NCI-H526 treated with DMSO at 0.1 percent for 48 hours (cell line): ENCODE data around the gene CEND1.

Experiments
- DNase-seq: peaks from one replicate; lab custom pipeline; 2025; lab: John Stamatoyannopoulos, UW

Gene CEND1

DNA sequence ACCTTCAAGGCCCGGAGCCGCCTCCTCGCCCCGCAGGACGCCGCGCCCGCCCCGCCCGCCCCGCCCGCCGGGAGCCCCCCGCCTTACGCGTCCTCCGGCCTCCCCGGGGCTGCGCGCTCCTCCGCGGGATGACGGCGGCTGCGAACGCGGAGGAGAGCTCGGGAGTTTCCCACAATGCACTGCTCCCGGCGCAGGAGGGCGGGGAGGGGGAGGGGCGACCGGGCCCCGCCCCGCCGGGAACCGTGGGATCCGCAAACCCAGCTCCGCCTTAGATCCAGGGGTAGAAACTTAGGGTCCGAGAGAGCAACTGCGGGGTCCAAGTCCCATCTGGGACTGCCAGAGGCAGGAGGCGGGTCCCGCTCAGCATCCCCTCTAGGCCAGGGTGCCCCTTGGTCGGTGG lies at the start of gene CEND1:
CEND1 (minus strand) TSS at position 148 of the 400 bp plus-strand sequence. CDS start 1,514 bp downstream, outside the sequence.
- DNase-seq, result no peak

DNA sequence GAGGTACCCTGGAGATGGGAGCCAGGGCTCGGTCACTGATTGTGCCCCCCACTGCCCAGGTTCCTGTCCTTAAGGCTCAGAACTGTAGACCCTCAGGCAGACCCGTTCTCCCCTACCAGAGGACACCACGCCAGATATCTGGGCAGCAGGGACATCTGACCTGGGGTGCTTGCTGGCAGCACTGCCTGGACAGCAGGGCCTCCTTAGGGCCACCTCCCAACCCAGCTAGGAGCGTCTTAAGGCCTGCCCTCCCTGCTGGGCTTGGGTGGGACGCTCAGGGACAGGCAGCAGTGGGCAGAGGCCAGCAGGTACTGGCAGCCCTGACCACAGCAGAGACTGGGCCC lies 49.4 kb upstream of the CEND1 start:
- no peak for DNase-seq

DNA sequence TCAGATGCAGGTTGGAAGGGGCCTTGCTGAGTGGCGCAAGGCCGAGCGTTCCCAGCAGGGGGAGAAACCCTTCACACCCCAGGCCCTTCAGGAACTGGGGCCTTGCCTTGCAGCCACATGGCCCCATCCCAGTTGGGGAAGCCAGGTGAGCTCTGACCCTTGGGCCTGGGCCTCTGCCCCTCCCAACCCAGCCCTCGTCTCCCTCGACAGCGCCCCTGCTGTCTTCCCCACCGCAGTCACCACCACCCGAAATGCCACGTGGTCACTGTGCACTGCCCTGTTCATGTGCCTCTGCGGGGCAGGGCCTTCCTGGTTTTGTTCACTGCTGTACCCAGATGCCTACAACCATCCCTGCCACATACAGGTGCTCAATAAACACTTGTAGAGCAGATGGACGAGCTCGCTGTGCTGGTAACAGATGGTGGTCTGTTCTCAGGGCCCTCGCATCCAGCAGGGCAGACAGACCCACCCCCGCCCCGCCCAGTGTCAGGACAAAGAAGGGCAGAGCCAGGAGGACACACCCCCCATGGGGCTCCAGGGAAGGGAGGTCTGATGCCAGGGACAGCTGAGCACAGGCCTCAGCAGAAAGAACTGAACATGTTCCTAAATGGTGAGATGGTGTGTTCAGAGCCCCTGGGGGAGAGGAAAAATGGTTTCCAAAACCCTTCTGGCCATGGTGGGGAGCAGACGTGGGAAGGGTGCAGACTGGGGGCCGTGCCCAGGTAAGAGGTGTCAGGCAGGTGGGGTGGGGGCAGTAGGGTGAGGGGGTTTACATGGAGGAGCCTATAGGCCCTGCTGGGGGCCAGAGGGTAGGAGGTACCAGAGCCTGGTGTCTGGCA lies 48.8 kb upstream of the CEND1 start:
- no peak for DNase-seq

DNA sequence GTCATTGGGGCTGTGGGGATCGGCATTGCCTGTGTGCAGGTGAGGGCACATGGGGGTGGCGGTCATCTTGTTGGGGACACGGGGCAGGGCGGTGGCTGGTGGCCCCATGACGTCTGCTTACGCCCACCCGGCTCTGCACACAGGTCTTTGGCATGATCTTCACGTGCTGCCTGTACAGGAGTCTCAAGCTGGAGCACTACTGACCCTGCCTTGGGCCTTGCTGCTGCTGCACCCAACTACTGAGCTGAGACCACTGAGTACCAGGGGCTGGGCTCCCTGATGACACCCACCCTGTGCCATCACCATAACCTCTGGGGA lies 48.1 kb upstream of the CEND1 start:
- DNase-seq, result no peak

DNA sequence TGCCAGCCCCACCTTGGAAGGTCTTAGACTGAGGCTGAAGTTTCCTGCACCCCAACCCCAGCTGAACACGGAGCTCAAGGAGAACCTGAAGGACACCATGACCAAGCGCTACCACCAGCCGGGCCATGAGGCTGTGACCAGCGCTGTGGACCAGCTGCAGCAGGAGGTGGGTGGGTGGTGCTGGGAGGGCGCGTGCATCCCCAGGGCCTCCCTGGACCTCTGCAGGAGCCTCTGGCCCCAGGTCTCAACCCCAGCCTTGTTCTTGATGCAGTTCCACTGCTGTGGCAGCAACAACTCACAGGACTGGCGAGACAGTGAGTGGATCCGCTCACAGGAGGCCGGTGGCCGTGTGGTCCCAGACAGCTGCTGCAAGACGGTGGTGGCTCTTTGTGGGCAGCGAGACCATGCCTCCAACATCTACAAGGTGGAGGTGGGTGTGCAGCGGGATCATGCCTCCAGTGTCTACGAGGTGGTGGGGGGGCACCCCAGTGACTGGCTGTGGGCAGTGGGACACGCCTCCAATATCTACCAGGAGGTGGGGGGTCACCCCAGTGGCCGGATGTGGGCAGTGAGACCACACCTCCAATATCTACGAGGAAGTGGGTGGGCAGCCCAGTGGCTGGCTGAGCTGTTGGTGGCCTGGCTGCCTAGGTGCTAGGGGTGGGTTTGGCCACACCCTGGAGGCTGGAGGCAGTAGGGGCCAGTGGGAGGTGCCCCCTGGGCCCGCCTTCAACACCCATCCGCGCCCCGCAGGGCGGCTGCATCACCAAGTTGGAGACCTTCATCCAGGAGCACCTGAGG lies 47.5 kb upstream of the CEND1 start:
- no peak for DNase-seq

DNA sequence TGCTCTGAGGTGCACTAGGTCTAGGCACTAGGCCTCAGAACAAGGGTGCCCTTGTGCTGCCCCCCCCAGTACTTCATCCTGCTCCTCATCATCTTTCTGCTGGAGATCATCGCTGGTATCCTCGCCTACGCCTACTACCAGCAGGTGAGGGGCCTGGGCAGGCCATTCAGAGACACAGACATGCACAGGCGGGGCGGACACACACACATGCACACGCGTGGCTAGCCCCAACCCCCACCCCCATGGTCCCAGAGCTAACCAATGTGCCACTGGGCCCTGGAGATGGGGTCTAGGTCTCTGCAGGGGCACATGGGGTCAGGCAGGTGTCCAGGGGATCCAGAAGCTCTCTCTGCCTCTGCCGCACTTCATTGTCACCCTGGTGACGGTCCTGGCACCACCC lies 46.8 kb upstream of the CEND1 start:
- DNase-seq, result no peak

DNA sequence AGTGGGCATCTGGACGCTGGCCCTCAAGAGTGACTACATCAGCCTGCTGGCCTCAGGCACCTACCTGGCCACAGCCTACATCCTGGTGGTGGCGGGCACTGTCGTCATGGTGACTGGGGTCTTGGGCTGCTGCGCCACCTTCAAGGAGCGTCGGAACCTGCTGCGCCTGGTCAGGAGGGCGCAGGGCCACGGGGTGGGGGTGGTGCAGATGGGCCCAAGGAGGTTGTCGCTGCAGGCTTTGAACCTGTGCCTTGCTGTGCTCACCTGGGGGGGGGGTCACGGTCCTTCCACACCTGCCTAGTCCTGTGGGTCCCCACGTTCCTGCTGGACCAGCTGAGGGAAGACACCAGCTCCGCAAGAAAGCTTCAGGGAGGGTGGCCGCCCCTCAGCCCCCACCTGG lies 46.4 kb upstream of the CEND1 start:
- no peak for DNase-seq

DNA sequence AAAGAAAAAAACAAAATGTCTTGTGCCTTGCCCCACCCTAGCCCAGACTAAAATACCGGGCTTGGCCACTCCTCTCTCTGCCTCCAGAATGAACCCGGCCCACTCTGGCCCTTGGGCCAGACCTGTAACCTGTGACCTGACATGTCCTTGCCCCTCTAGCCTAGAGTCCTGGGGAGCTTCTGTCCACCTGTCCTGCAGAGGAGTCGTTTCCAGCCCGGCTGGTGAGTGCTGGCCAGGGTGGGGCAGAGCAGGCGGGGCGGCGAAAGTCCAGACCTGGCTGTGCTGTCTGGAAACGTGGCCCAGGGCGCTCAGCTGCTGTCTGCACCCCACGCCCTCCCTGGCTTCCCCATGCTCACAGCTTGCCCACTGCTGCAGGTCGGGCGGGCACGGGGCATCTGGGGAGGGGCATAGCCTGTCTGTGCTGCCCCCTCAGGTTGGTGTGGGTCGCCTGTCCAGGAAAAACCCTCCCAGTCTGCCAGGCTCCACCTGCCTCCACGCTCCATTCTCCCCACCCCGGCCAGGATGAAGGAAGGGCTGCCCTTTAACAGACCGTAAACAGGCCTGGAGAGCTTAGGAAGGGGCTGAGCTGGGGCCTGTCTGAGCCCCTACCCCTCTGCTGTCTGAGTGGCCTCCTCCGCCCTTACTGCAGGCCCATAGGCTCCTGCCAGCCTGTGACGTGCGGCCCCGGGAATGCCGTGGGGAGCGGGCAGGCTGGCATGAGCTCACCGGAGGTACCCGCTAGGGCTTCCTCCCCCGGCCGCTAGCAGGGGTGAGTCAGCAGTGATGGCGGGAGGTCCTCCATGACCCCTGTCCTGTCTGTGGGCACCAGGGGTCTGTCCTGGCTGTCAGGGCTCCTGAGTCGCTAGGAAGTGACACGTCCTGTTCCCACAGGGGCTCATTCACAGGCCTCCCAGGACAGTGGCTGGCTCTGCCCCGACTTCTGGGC lies 44.8 kb upstream of the CEND1 start:
- DNase-seq, result no peak

DNA sequence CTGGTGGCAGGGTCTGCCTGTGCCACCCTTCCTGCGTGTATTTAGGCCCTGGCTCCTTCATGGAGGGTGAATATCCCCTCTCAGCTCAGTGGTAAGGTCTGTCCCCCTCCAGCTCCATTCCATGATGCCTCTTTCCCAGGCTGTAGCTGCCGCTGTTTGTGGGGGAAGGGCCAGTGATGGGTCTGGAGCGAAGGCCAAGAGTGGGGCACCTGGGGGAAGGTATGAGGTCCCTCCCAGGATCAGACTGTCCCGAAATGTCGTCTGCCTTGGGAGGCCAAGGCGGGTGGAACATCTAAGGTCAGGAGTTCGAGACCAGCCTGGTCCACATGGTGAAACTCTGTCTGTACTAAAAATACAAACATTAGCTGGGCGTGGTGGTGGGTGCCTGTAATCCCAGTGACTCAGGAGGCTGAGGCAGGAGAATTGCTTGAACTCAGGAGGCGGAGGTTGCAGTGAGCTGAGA lies 44.0 kb upstream of the CEND1 start:
- DNase-seq, result no peak

DNA sequence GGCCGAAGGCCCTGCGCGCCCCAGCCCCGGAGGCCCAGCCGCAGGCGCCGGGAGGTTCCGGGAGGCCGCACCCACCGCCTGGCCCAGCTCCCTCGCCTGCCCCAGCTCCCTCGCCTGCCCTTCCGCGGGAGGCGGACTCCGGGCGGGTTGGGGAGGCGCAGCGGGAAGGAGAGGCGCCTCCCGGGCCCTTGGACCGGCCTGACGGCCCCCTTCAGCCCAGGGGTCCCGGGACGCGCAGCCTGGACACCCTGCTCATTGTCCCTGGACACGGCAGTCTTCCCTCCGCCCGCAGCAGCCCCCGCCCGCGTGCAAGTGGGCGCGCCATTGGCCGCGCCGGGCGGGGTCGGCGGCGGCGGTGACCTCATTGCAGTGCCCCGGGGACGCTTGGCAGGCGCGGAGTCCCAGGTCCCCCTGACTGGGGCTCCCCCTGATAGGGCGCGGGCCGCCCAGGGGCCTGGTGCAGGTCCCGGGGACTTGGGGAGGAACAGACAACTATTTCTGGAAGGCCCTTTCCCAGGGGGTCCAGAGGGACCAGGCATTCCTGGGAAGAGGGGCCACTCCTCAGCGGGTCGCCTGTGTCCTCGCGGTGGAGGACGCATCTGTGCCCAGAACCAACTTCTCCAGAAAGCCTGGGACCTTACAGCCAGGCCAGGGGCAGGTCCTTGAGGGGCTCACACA lies 43.4 kb upstream of the CEND1 start:
- no peak for DNase-seq

DNA sequence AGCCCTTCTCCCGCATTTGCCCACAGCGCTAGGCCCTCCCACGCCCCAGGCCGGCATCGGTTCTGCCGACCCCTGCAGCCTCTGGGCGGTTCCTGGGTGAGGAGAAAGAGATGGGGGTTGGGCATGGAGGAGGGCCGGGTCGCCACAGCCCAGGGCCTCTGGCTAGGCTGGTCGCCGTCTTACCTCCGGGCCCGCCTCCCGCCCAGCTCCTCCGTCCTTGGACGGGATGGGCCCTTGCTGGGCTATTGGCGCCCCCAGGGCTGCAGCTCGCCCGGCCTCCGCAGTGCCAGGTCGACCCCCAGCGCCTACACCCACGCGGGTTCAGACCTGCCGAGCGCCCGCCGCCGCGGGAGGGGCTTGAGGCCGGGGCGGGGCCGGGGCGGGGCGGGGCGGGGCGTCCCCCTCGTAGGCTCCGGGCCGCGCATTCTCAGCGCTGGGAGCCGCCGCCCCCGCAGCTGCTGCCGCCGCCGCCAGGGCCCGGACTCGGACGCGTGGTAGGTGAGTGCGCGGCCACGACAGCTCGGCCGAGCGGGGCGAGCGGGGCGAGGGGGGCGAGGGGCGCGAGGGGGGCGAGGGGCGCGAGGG lies 42.7 kb upstream of the CEND1 start, which contains the start of gene CD151:
CD151 (plus strand) TSS at position 424 of the 585 bp plus-strand sequence. CDS start 3,118 bp downstream, outside the sequence.
- DNase-seq, result peak; percentile 42

DNA sequence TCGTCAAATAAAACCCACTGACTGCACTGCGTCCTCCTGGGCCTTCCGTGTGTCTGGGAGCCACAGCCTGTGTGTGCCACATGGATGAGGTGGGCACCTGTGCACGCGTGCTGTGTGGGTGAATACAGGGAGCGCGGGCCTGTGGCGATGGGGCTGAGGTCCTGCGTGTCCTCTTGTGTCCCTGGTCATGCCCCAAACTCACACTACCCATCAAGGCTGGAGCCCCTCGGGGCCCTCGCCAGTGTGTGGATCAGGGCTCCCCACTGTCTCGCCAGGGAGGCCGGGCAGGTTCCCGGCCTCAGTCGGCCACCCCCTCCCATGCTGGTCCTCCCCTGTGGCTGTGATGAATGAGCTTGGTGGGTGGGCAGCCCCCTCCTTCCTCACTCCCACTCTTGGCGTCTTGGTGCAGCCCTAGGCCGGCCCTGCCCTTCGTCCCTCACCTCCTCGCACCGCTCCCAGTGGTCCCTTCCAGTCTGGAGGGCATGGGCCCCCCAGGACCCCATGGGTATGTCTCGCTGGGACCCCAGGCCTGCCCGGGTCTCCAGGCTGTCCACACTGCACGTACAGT lies 42.2 kb upstream of the CEND1 start:
- no peak for DNase-seq

DNA sequence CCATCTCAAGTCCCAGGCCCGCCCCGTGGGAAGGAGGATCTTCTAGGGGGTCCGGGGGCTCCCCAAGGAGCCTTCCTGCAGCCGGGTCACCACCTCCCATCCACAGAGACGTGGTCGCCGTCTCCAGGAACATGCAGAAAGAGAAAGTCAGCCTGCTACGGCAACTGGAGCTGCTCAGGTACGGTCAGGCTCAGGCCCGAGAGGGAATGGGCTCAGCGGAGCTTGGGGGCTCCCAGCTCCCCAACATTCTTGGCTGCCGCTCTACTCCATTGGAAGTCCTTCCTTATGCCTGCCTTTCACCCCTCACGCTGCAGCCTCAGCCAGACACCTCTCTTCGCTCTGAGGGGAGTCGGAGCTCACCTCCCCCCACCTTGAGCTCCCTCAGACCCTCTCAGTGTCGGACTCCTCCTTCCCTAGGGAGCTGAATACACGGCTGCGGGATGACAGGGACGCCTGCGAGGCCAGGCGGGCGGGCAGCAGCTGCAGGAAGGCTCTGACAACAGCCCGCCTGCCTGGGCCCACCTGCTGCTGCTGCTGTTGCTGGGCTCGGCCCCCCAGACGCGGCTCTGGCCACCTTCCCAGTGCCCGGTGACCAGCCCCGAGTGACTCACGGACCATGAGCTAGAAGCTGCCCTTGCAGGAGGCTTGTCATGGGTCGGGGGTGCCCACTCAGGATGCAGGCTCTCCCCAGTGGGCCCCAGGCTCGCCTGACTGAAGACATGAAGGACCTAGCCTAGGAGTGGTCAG lies 41.4 kb upstream of the CEND1 start:
- DNase-seq, result no peak

DNA sequence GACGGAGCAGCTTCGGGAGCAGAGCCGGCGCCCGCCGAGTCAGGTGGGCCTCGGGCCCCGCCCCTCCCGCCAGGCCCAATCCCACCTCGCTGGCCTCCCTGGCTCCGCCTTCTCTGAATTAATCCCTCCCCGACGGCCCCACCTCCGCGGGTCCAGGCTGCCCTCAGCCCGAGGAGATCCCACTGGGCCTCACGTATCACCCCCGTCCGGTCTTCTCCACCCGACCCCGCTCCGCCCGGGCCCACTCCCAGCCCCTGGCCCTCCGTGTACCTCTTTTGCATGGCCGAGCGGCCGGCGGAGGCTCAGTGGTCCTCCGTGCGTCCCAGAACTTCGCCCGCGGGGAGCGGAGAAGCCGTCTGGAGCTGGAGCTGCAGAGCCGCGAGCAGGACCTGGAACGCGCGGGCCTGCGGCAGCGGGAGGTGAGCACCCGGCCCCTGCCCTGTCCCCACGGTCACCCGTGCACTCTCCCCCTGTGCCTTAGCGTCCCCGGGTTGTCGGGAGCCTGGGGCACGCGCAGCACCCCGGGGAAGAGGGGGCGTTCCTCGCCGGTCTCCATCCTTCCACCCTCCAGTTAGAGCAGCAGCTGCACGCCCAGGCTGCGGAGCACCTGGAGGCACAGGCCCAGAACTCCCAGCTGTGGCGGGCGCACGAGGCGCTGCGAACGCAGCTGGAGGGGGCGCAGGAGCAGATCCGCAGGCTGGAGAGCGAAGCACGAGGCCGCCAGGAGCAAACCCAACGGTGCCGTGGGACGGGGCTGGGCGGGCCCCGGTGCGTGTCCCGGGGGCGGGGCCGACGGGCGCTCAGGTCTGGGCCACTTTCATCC lies 40.6 kb upstream of the CEND1 start:
- DNase-seq, result peak; percentile 76

DNA sequence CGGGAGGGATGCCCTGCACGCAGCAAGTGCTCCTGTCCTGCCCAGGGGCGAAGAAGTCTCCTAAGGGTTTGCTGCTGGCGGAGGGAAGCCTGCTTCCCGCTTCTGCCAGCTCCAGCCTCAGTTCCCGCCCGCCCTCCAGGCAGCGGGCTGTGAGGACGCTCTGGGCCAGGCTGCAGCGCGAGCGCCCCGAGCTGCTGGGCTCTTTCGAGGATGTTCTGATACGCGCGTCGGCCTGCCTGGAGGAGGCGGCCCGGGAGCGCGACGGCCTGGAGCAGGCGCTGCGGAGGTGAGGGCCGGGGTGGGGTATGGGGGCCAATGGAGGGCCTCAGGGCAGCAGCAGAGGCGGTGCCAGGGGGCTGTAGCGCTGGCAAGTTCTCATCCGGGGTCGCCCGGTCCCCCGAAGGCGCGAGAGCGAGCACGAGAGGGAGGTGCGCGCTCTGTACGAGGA lies 40.0 kb upstream of the CEND1 start:
- DNase-seq, result no peak

DNA sequence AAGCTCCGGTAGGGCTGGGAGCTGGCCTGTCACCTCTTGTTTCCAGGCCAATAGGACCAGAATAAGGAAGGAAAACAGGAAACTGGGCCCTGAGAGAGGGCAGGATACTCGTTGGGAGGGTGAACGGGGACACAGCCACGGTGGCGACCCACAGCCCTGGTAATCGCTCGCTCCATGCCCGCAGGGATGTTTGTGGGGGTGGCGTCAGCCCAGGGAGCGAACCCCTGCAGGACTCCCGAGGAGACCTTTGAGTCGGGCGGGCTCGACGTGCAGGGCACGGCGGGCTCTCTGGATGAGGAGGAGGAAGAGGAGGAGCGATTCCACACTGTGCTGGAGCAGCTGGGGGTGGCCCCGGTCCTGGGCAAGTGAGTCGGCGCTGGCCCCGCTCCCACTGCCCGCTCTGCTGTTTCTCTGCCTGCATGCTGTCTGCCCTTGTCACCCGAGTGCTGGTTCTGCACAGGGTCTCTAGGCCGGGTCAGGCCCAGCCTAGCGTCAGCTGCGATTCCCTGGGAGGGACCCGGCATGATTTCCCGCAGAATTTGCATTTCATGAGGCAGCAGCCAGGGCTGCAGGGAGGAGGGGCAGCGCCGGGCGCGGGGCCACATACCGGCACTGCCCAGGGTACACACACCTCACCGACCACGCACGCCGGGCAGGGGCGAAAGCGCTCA lies 39.4 kb upstream of the CEND1 start:
- DNase-seq, result peak; percentile 82

DNA sequence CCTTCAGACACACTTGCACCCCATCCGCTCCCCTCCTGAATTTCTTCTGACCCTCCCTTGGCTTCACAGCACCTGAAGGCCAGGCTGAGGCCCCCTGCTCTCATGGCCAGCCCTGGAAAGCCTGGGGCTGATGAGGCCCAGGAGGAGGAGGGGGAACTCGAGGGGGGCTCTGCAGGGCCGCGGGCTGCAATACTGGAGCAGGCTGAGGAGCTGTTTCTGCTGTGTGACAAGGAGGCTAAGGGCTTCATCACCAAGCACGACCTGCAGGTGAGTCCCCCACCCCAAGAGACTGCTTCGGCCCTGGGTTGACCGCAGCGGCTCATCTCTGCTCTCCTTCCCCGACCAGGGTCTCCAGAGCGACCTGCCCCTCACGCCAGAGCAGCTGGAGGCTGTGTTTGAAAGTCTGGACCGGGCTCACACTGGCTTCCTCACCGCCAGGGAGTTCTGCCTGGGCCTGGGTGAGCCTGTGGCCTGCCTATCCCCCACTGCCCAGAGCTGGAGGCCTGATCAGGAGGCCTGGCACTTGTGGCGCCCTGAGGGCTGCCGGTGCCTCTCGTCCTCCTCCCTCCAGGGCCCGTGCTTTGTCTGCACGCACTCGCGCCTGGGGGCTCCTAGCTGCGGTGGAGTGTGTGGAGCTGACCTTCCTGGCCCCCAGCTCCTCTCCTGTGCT lies 38.8 kb upstream of the CEND1 start:
- DNase-seq, result no peak

DNA sequence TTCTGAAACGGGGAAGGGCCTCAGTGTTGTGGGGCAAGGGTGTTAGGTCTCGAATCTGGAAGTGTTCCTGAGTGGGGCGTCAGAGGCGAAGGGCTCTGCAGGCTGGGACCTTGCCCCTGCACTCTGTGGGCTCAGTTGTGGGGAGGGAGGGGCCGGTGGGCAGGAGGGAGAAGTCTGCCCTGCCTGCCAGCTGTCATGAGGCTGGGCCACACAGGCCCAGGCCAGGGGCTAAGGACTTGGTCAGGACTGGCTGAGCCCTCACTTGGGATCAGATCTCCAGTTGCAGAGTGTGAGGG lies 38.0 kb upstream of the CEND1 start, which contains the start of gene CRACR2B:
CRACR2B (plus strand) TSS at position 23 of the 296 bp plus-strand sequence. CDS start 689 bp downstream, outside the sequence.
- DNase-seq, result no peak
